ENCODE measurements around the gene CAB39. TPM values are rescaled to one million over a fixed set of nuclear protein-coding genes. Genes with fewer than 3 reads are reported as not detected.

CAB39 gene
- total RNA-seq, 4 donors from 2014 or later = 70.8 to 97.6 (median 87.4) TPM

DNA sequence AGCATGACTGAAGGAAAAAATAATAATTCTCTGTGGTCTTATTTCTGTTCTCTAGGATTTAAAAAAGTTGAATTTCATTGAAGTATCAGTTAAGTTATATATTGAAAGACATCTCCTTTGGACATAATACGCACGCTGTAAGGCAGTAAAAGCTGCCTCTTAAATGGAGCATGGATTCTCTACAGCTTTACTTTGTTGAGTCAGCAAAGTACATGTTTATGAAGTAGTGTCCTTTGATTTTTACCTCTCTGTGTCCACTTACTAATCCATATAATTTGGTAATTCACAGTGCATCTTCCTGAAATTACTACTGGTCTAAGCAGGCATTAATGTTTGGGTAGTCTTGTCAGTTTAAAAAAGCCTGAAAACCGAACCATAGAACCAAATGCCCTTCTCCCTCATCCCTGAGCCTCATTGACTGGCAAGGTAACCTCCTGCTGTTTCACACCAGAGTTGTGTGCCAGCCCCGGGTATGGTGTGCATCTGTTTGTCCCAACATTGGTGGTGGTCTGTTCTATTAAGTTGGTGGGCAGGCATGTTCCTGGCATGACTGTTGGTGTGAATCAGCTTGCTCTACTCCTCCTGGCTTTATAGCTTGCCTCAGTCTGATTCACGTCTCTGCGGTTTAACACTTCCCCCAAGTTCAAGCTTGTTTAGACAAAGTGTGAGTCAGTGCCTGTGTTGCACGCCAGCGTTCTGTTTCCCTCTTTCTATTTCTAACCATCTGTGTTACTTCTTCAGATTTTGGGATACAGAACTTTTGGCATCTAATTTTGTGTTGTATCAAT, 81.1 kb downstream of the CAB39 start:
- intact Hi-C loops (cut with DNase I) = no loop called here
- H3K4me1 ChIP-seq = peaks cover 0 to 12% of the 10 kb centered on the region in 2 donors
- no peak overlapping the region for H3K4me3 ChIP-seq (replicated peaks in 1 of 3)
- peak overlapping the region in 1 of 3 donors; percentile 42 for H3K27ac ChIP-seq
- WGBS, 2 donors = 79 to 84% methylated on average over 8 of the region's 8 CpGs
- peak; percentile 7 to 12 for DNase-seq
- no peak for TF ChIP-seq POLR2A (IDR thresholded peaks at IDR 0.05)
- TF ChIP-seq, protein P1, sequence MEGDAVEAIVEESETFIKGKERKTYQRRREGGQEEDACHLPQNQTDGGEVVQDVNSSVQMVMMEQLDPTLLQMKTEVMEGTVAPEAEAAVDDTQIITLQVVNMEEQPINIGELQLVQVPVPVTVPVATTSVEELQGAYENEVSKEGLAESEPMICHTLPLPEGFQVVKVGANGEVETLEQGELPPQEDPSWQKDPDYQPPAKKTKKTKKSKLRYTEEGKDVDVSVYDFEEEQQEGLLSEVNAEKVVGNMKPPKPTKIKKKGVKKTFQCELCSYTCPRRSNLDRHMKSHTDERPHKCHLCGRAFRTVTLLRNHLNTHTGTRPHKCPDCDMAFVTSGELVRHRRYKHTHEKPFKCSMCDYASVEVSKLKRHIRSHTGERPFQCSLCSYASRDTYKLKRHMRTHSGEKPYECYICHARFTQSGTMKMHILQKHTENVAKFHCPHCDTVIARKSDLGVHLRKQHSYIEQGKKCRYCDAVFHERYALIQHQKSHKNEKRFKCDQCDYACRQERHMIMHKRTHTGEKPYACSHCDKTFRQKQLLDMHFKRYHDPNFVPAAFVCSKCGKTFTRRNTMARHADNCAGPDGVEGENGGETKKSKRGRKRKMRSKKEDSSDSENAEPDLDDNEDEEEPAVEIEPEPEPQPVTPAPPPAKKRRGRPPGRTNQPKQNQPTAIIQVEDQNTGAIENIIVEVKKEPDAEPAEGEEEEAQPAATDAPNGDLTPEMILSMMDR (IDR thresholded peaks at IDR 0.05) = no peak
- no peaks in the 10 kb centered on the region for H3K9me3 ChIP-seq
- no peaks in the 10 kb centered on the region for H3K27me3 ChIP-seq
- no peaks in the 10 kb centered on the region for H3K36me3 ChIP-seq

DNA sequence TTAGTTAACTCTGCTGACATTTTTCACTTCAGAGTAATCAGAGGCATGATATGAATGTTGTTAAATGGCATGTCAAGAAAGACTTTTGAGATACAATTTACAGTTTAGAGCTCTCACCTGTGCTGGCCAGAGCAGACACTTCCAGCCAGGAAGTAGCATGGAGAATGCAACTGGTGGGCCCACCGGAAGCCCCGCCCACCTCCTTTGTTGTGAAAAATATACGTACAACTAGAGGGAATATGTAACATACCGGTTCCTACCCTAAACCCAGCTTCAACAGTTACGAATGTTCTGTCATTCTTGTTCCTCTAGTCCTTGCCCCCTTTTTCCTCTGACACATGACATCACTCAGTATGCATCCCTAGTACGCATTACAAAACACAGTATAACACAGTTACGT, 81.9 kb downstream of the CAB39 start:
- Histone ChIP-seq H3K27me3 (no peaks in the 10 kb centered on the region), H3K27ac (peak overlapping the region in 1 of 3 donors; percentile 42), H3K9me3 (no peaks in the 10 kb centered on the region), H3K4me3 (replicated peaks in 1 of 3) (no peak overlapping the region), H3K4me1 (peaks cover 0 to 12% of the 10 kb centered on the region in 2 donors), H3K36me3 (no peaks in the 10 kb centered on the region)
- intact Hi-C loops (cut with DNase I) = no loop called here
- no peak for DNase-seq
- TF ChIP-seq POLR2A (IDR thresholded peaks at IDR 0.05) = no peak
- TF ChIP-seq, protein P1 (IDR thresholded peaks at IDR 0.05) = no peak
- 87 to 93% methylated on average over 7 of the region's 7 CpGs for WGBS, 2 donors

DNA sequence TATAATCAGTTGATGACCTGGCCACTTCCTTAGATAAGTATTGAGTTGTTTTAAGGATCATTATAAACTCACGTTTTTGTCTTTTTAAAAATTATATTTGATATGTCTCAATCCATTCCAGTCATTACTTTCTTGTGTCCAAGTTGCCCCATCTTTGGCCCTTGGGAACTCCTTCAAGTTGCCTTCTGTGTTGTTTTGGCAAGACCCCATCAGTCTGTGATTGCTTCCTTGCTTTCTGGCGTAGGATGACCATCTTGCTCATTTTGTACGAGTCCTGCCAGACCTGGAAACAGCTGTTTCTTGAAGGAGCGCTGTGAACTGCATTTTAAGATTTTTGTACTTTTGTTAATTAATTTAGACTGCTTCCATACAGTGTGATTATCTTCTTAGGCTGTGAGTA, 83.2 kb downstream of the CAB39 start:
- H3K4me1 ChIP-seq = peaks cover 0 to 12% of the 10 kb centered on the region in 2 donors
- 83 to 89% methylated on average over 4 of the region's 4 CpGs for WGBS, 2 donors
- H3K27me3 ChIP-seq = no peaks in the 10 kb centered on the region
- no peak overlapping the region for H3K27ac ChIP-seq
- H3K4me3 ChIP-seq (replicated peaks in 1 of 3) = no peak overlapping the region
- no peaks in the 10 kb centered on the region for H3K36me3 ChIP-seq
- intact Hi-C loops (cut with DNase I) = loop anchor here (5.0 kb wide), 1 partner anchor 84 kb away; the partner anchor contains the start of gene CAB39
- no peak for TF ChIP-seq POLR2A (IDR thresholded peaks at IDR 0.05)
- TF ChIP-seq, protein P1 (IDR thresholded peaks at IDR 0.05) = no peak
- H3K9me3 ChIP-seq = no peaks in the 10 kb centered on the region
- DNase-seq = no peak

DNA sequence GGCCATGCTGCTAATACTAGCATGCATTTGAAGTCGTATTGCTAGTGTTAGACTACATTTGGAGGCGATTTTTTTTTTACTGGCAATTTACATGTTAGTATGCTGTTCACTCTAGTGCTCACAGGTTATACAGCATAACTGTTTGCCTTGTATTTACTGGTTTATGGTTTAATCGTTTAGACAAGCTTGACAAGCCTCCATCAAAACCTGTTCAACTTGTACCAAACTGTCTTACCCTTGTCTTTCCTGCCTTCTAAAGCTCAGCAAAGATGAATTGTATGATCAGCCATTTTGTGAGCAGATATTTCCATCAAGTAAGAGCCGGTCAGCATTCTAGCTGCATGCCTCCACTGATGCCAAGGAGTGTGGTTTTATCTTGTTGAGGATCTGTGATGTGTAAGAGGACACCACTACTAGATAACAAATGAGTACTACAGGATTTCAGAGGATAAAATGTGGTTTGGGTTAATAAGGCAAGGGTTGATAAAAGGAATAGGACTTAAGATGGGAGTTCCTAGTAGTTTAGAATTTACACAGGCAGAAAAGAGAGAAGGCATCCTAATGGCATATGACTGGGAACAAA, 83.7 kb downstream of the CAB39 start:
- no peak for DNase-seq
- Histone ChIP-seq H3K4me1 (peaks cover 0 to 12% of the 10 kb centered on the region in 2 donors), H3K27me3 (no peaks in the 10 kb centered on the region), H3K36me3 (no peaks in the 10 kb centered on the region), H3K27ac (no peak overlapping the region), H3K4me3 (replicated peaks in 1 of 3) (no peak overlapping the region), H3K9me3 (no peaks in the 10 kb centered on the region)
- intact Hi-C loops (cut with DNase I) = loop anchor here (5.0 kb wide), 1 partner anchor 84 kb away; the partner anchor contains the start of gene CAB39
- TF ChIP-seq, protein P1 (IDR thresholded peaks at IDR 0.05) = no peak
- no peak for TF ChIP-seq POLR2A (IDR thresholded peaks at IDR 0.05)
- 85 to 88% methylated on average over 4 of the region's 4 CpGs for WGBS, 2 donors
